Suprapubic skin (tissue), 3 donors: ENCODE results near the gene RBM17.

ENCODE experiments used
- CTCF ChIP-seq, 2 donors: fragments of 200-600 bp in 1 of 2; fragments of 450-650 bp in 1 of 2; sonication (generic) in 1 of 2; IDR thresholded peaks; one replicate each; pipeline ENCODE4 v1.5.1; 2016 to 2019; ENCODE audit warnings: antibody characterized with exemption in 2 of 2, mild to moderate bottlenecking in 1 of 2, moderate library complexity in 1 of 2
- EP300 ChIP-seq: sonication (generic); formaldehyde crosslinking; IDR thresholded peaks from one replicate; pipeline ENCODE4 v1.6.1; 2017; ENCODE audit warnings: antibody characterized with exemption
- POLR2A ChIP-seq, 2 donors: fragments of 450-650 bp; IDR thresholded peaks; one replicate each; pipeline ENCODE4 v1.6.1; 2017; ENCODE audit warnings: antibody characterized with exemption in 2 of 2, mild to moderate bottlenecking in 2 of 2, moderate library complexity in 2 of 2

- no peak for TF ChIP-seq CTCF (IDR thresholded peaks at IDR 0.05)
- TF ChIP-seq EP300 = no peak
- no peak for TF ChIP-seq POLR2A (IDR thresholded peaks at IDR 0.05)
Measured at GRCh38 chr10:6092731-6093130, 3.9 kb downstream of the RBM17 start.
